ENCODE results near the gene GAN. TPM values are rescaled to one million over a fixed set of nuclear protein-coding genes. Genes with fewer than 3 reads are reported as not detected.

Gene GAN
- total and polyA plus RNA-seq, 2 donors (not counting 1 experiment from before 2014, with no cell fraction given) = 3.3 to 5.1 TPM

GRCh38 chr16:81374550-81374949, 59.8 kb downstream of the GAN start:
- no peaks in the 10 kb centered on the region for H3K9me3 ChIP-seq (ENCODE audit: control insufficient read depth, insufficient read depth, low read depth, low read length)
- no peaks in the 10 kb centered on the region for H3K4me1 ChIP-seq (ENCODE audit: control insufficient read depth, extremely low read depth, insufficient read depth, low read length)
- no peak overlapping the region for H2AFZ ChIP-seq (ENCODE audit: low read length)
- no peaks in the 10 kb centered on the region for H3K27me3 ChIP-seq (ENCODE audit: control insufficient read depth, insufficient read depth, low read length)
- H4K20me1 ChIP-seq (ENCODE audit: control insufficient read depth, extremely low read depth, insufficient read depth, low read length) = no peaks in the 10 kb centered on the region
- H3K4me2 ChIP-seq (ENCODE audit: extremely low read depth, insufficient read depth, low read length) = no peak overlapping the region
- H3K4me3 ChIP-seq (replicated peaks in 1 of 4; ENCODE audit: control extremely low read depth in 1 of 4, insufficient read depth in 1 of 4, low read depth in 3 of 4, low read length in 4 of 4) = no peak overlapping the region
- H3K36me3 ChIP-seq (ENCODE audit: control insufficient read depth, insufficient read depth, low read length) = no peaks in the 10 kb centered on the region
- H3K79me2 ChIP-seq (ENCODE audit: control insufficient read depth, insufficient read depth, low read length) = no peaks in the 10 kb centered on the region
- DNase-seq (ENCODE audit: low read depth in 2 of 2) = no peak
- TF ChIP-seq CTCF (conservative IDR thresholded peaks at IDR 0.05 in 1 of 2, IDR thresholded peaks at IDR 0.05 in 1 of 2; ENCODE audit: low read depth in 1 of 2, low read length in 2 of 2) (no peak), EZH2 (IDR thresholded peaks at IDR 0.05; ENCODE audit: low read length, missing control alignments) (no peak)
- H3K27ac ChIP-seq (ENCODE audit: insufficient read depth, low read length) = no peak overlapping the region
- H3K9ac ChIP-seq (ENCODE audit: insufficient read depth, low read length) = no peak overlapping the region

DNA sequence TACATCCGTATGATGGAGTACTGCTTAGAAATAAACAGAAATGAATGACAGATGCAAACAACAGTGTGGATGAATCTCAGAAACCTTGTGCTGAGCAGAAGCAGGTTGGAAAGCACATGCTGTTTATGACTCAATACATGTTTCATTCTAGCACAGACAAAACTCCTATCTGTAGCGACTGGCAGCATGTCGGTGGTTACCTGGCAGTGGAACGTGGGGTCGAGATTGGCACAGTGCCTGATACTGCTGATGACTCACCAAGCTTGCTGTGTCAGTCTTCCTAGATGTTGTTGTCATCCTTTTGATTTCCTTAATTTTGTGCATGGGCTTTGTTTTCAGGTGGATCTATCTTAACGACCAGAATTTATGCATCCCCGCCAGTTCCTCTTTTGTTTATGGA, 62.1 kb downstream of the GAN start:
- H2AFZ ChIP-seq (ENCODE audit: low read length) = no peak overlapping the region

DNA sequence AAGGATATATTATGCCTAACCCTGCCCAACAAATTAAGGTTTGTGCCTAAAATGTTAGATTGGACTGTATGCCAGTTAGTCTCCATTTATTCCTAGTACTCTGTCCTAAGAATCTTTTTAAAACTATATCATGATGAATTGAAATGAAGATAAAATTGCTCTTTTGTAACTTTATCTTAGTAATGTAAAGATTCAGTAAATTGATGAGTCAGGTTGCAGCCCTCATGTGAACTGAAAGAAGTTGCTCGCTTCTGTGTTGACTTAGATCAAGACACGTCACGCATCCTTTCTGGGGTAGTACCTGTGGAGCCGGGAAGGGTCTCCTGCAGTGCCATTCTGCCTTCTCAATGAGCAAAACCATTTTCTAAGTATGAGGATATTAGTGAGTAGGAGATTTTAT, 63.3 kb downstream of the GAN start:
- no peaks in the 10 kb centered on the region for H3K36me3 ChIP-seq (ENCODE audit: control insufficient read depth, insufficient read depth, low read length)
- no peak overlapping the region for H2AFZ ChIP-seq (ENCODE audit: low read length)
- H3K4me3 ChIP-seq (replicated peaks in 1 of 4; ENCODE audit: control extremely low read depth in 1 of 4, insufficient read depth in 1 of 4, low read depth in 3 of 4, low read length in 4 of 4) = no peak overlapping the region
- H3K9ac ChIP-seq (ENCODE audit: insufficient read depth, low read length) = no peak overlapping the region
- H3K79me2 ChIP-seq (ENCODE audit: control insufficient read depth, insufficient read depth, low read length) = no peaks in the 10 kb centered on the region
- no peak overlapping the region for H3K27ac ChIP-seq (ENCODE audit: insufficient read depth, low read length)
- no peaks in the 10 kb centered on the region for H3K27me3 ChIP-seq (ENCODE audit: control insufficient read depth, insufficient read depth, low read length)
- H3K4me1 ChIP-seq (ENCODE audit: control insufficient read depth, extremely low read depth, insufficient read depth, low read length) = no peaks in the 10 kb centered on the region
- no peaks in the 10 kb centered on the region for H4K20me1 ChIP-seq (ENCODE audit: control insufficient read depth, extremely low read depth, insufficient read depth, low read length)
- DNase-seq (ENCODE audit: low read depth in 2 of 2) = no peak
- H3K4me2 ChIP-seq (ENCODE audit: extremely low read depth, insufficient read depth, low read length) = no peak overlapping the region
- H3K9me3 ChIP-seq (ENCODE audit: control insufficient read depth, insufficient read depth, low read depth, low read length) = no peaks in the 10 kb centered on the region
- TF ChIP-seq CTCF (conservative IDR thresholded peaks at IDR 0.05 in 1 of 2, IDR thresholded peaks at IDR 0.05 in 1 of 2; ENCODE audit: low read depth in 1 of 2, low read length in 2 of 2) (no peak), EZH2 (IDR thresholded peaks at IDR 0.05; ENCODE audit: low read length, missing control alignments) (no peak)

More for the DNA sequence above, 62.1 kb downstream of the GAN start:
- H3K4me3 ChIP-seq (replicated peaks in 1 of 4; ENCODE audit: control extremely low read depth in 1 of 4, insufficient read depth in 1 of 4, low read depth in 3 of 4, low read length in 4 of 4) = no peak overlapping the region
- H3K9me3 ChIP-seq (ENCODE audit: control insufficient read depth, insufficient read depth, low read depth, low read length) = no peaks in the 10 kb centered on the region
- H4K20me1 ChIP-seq (ENCODE audit: control insufficient read depth, extremely low read depth, insufficient read depth, low read length) = no peaks in the 10 kb centered on the region
- H3K27me3 ChIP-seq (ENCODE audit: control insufficient read depth, insufficient read depth, low read length) = no peaks in the 10 kb centered on the region
- H3K27ac ChIP-seq (ENCODE audit: insufficient read depth, low read length) = no peak overlapping the region
- TF ChIP-seq EZH2 (IDR thresholded peaks at IDR 0.05; ENCODE audit: low read length, missing control alignments) (no peak), CTCF (conservative IDR thresholded peaks at IDR 0.05 in 1 of 2, IDR thresholded peaks at IDR 0.05 in 1 of 2; ENCODE audit: low read depth in 1 of 2, low read length in 2 of 2) (no peak)
- no peaks in the 10 kb centered on the region for H3K4me1 ChIP-seq (ENCODE audit: control insufficient read depth, extremely low read depth, insufficient read depth, low read length)
- no peak overlapping the region for H3K9ac ChIP-seq (ENCODE audit: insufficient read depth, low read length)
- peak in 1 of 2 donors; percentile 35 for DNase-seq (ENCODE audit: low read depth in 2 of 2)
- H3K79me2 ChIP-seq (ENCODE audit: control insufficient read depth, insufficient read depth, low read length) = no peaks in the 10 kb centered on the region
- H3K36me3 ChIP-seq (ENCODE audit: control insufficient read depth, insufficient read depth, low read length) = no peaks in the 10 kb centered on the region
- no peak overlapping the region for H3K4me2 ChIP-seq (ENCODE audit: extremely low read depth, insufficient read depth, low read length)

Data from fibroblast of lung (primary cell).